Prostate gland (tissue), 2 donors: Measurements from ENCODE around the gene FARP2. TPM values are rescaled to one million over a fixed set of nuclear protein-coding genes. Genes with fewer than 3 reads are reported as not detected.

Experiments
- DNase-seq: peaks from one replicate; pipeline ENCODE4 v3.0.0-alpha.2; 2019; ENCODE audit warnings: low spot score
- H3K27ac ChIP-seq, 2 donors: fragments of 200-600 bp; sonication (generic); 2 replicates each; pipeline ENCODE4 v1.5.1; 2017 to 2019
- H3K27me3 ChIP-seq: fragments of 200-600 bp; sonication (generic); replicated peaks from 2 replicates; pipeline ENCODE4 v1.5.1; 2019; ENCODE audit not compliant: insufficient read depth
- H3K36me3 ChIP-seq, 2 donors: fragments of 200-600 bp; sonication (generic); 1 replicate in 1 of 2; 2 replicates in 1 of 2; pipeline versions ENCODE4 v1.5.1 to v1.8.1; 2017 to 2019
- H3K4me1 ChIP-seq: fragments of 200-600 bp; sonication (generic); replicated peaks from 2 replicates; pipeline ENCODE4 v1.5.1; 2019
- H3K4me3 ChIP-seq, 2 donors: fragments of 200-600 bp; sonication (generic); 2 replicates each; pipeline ENCODE4 v1.5.1; 2017 to 2019
- H3K9me3 ChIP-seq: fragments of 200-600 bp; sonication (generic); 2 replicates; pipeline ENCODE4 v1.5.1; 2017
- POLR2A ChIP-seq: fragments of 450-650 bp; IDR thresholded peaks from one replicate; pipeline ENCODE4 v1.6.1; 2016; ENCODE audit warnings: antibody characterized with exemption, mild to moderate bottlenecking
- POLR2AphosphoS5 ChIP-seq: sonication (generic); formaldehyde crosslinking; IDR thresholded peaks from one replicate; pipeline ENCODE4 v1.6.1; 2017; ENCODE audit warnings: antibody characterized with exemption
- WGBS: methylation state at CpG from one replicate; pipeline ENCODE4 v1.1.5; 2018; 5-methylcytosine and 5-hydroxymethylcytosine counted together
- intact Hi-C: fragments of 100-400 bp; cut with DNase I; formaldehyde crosslinking; loops from one replicate; pipeline ENCODE4 v1.14.2; 2022
- total RNA-seq, 2 donors: library from RNA; depleted of rRNA; stranded (reverse); fragments of >200 nt; gene quantifications; one replicate each; pipeline ENCODE4 v1.1.0, GENCODE V29; 2016
- TF ChIP-seq, protein P1 (sequence below), 4 experiments: fragments of 200-600 bp in 2 of 4; fragments of 450-650 bp in 2 of 4; sonication (generic) in 2 of 4; IDR thresholded peaks; 1 replicate in 3 of 4; 2 replicates in 1 of 4; pipeline ENCODE4 v1.5.1; 2016 to 2019; ENCODE audit warnings: antibody characterized with exemption in 4 of 4, mild to moderate bottlenecking in 2 of 4, moderate library complexity in 2 of 4

The FARP2 gene
- total RNA-seq, 2 donors from 2014 or later: 32.4 to 35.9 TPM

DNA sequence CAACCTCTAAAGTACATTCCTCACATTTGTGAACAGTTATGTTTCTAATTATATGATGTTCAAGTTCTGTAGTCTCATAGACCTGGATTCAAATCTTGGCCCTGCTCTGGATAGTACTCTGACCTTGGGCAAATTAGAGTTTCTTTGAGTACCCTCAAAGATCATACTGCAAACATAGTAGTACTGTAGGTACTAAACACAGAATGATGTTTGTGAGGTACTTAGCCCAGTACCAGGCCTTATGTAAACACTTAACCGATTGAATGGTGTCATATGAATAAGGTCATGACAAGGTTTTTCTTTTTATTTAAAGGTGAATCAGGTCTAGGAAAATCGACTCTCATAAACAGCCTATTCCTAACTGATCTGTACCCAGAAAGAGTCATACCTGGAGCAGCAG lies 21.3 kb upstream of the FARP2 start:
- Histone ChIP-seq H3K4me3 (no peak overlapping the region), H3K36me3 (peaks cover 0 to 14% of the 10 kb centered on the region in 2 donors), H3K27ac (no peak overlapping the region), H3K27me3 (no peaks in the 10 kb centered on the region), H3K4me1 (no peaks in the 10 kb centered on the region), H3K9me3 (no peaks in the 10 kb centered on the region)
- intact Hi-C loops: no loop called here
- WGBS: 68% methylated on average over 2 of the region's 2 CpGs
- DNase-seq: no peak
- TF ChIP-seq, protein P1, sequence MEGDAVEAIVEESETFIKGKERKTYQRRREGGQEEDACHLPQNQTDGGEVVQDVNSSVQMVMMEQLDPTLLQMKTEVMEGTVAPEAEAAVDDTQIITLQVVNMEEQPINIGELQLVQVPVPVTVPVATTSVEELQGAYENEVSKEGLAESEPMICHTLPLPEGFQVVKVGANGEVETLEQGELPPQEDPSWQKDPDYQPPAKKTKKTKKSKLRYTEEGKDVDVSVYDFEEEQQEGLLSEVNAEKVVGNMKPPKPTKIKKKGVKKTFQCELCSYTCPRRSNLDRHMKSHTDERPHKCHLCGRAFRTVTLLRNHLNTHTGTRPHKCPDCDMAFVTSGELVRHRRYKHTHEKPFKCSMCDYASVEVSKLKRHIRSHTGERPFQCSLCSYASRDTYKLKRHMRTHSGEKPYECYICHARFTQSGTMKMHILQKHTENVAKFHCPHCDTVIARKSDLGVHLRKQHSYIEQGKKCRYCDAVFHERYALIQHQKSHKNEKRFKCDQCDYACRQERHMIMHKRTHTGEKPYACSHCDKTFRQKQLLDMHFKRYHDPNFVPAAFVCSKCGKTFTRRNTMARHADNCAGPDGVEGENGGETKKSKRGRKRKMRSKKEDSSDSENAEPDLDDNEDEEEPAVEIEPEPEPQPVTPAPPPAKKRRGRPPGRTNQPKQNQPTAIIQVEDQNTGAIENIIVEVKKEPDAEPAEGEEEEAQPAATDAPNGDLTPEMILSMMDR (IDR thresholded peaks at IDR 0.05): no peak
- no peak for TF ChIP-seq POLR2AphosphoS5
- TF ChIP-seq POLR2A: no peak

DNA sequence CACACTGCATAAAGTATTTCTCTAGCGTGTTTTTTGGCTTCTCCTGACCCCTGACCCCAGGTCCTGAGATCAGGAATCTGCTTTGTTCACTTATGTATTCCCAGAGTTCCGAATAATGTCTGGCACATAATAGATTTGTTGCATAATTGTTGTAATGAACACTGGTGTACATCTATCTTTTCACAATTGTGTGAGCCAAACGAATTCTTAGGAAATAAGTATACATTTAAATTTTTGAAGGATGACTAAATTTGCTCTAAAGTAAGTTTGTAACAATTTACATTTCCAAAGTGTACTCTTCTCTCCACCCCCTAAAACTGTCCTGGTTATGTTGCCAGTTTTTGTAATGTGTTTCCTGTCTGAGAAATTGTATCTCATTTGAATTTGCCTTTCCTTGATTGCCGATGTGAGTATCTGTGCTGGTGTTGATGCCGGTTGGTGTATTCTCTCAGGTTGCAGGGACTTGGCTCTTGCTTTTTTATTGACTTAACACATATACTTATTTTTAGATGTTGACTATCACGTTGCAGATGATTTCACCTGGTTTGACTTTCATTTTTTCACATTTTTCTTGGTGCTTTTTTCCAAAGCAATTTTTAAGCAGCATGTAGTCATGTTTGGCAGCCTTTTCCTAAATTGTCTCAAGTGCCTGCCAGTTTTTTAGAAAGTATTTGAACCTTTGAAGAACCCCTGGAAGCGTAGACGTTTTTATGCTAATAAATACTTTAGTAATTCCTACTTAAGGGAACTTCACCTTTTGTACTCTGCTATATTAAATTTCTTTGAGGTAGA lies 16.1 kb upstream of the FARP2 start:
- intact Hi-C loops: no loop called here
- H3K27ac ChIP-seq: peak overlapping the region; percentile 12 to 19
- WGBS: 31% methylated on average over 8 of the region's 8 CpGs

DNA sequence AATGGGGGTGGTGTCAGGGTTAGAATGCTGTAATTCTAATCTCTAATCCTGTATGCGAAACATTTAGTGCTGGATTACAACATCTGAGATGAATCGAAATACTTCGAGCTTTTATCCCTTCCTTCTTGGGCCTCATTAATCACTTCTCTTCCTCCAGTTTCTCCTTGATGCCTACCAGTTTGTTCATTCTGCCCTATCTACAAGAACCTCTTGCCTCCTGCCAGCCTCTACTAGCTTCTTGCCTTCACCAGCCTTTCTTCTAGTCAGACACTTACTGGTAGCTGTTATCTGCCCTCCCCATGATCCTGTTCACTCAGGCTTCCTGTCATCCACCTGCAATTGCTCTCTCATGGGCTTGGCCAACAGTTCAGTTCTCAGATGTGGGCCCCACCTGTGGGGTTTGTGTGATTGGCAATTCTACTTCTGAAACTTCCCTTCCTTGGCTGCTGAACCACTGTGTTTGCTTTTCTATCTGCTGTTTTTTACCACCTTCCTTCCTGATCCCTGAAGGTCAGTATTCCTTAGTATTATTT lies 15.4 kb upstream of the FARP2 start:
- no peak for DNase-seq
- H3K36me3 ChIP-seq: peaks cover 7 to 26% of the 10 kb centered on the region in 2 donors
- intact Hi-C loops: no loop called here
- no peaks in the 10 kb centered on the region for H3K9me3 ChIP-seq
- H3K4me1 ChIP-seq: no peaks in the 10 kb centered on the region
- H3K27me3 ChIP-seq: no peaks in the 10 kb centered on the region
- H3K4me3 ChIP-seq: no peak overlapping the region
- TF ChIP-seq, protein P1 (IDR thresholded peaks at IDR 0.05): no peak
- no peak for TF ChIP-seq POLR2AphosphoS5
- no peak for TF ChIP-seq POLR2A
- 68% methylated on average over 3 of the region's 3 CpGs for WGBS
- H3K27ac ChIP-seq: peak overlapping the region; percentile 12 to 19

More for the DNA sequence above, 16.1 kb upstream of the FARP2 start:
- Histone ChIP-seq H3K4me3 (no peak overlapping the region), H3K9me3 (no peaks in the 10 kb centered on the region), H3K36me3 (peaks cover 7 to 26% of the 10 kb centered on the region in 2 donors), H3K4me1 (no peaks in the 10 kb centered on the region), H3K27me3 (no peaks in the 10 kb centered on the region)
- TF ChIP-seq POLR2A (no peak), POLR2AphosphoS5 (no peak)
- TF ChIP-seq, protein P1 (IDR thresholded peaks at IDR 0.05): no peak
- no peak for DNase-seq

DNA sequence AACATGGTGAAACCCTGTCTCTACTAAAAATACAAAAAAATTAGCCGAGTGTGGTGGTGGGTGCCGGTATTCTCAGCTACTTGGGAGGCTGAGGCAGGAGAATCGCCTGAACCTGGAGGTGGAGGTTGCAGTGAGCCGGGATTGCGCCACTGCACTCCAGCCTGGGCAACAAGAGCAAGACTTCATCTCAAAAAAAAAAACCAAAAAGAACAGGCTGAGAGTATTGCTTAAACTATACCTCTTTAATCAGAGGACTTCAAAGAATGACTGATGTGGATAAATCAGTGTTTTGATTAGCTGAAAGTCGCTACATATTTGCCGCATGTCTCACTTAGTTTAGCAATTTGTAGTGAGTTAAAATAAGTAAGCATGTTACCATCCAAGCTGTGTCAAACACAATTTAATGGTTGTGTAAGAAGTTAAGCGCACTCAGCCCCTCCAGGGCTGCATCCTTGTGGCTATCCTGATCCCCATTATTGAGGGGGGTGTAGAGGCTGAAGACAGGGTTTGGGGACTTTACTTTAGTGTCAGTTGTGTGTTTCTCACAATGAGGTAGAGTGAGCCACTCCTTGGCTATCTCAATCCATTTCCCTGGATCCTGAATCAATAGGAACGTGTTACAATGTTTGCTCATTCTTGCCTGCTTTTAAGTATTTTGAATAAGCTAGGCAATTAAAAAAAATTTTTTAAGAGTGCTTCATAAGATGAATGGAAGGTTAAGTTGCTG lies 11.0 kb upstream of the FARP2 start:
- Histone ChIP-seq H3K4me1 (no peaks in the 10 kb centered on the region), H3K27me3 (no peaks in the 10 kb centered on the region), H3K4me3 (no peak overlapping the region), H3K36me3 (peaks cover 12 to 13% of the 10 kb centered on the region in 2 donors), H3K27ac (no peak overlapping the region), H3K9me3 (no peaks in the 10 kb centered on the region)
- intact Hi-C loops: no loop called here
- DNase-seq: no peak
- WGBS: 90% methylated on average over 9 of the region's 9 CpGs
- TF ChIP-seq POLR2AphosphoS5: no peak
- TF ChIP-seq, protein P1 (IDR thresholded peaks at IDR 0.05): no peak
- TF ChIP-seq POLR2A: no peak
